Retinal pigment epithelial cell (primary cell): ENCODE measurements around the gene ERVK3-1.

Experiments used
- DNase-seq: peaks from one replicate; pipeline ENCODE4 v3.0.0-alpha.2; 2010; ENCODE audit warnings: low read depth
- H3K4me3 ChIP-seq: 2 replicates; pipeline ENCODE4 v1.5.1; 2011; ENCODE audit warnings: mild to moderate bottlenecking, low read length, control low read depth, moderate library complexity
- CTCF ChIP-seq: conservative IDR thresholded peaks from 2 replicates; pipeline ENCODE4 v1.5.1; 2011; ENCODE audit warnings: low read depth, low read length, control low read depth, inconsistent platforms

ERVK3-1 gene

GRCh38 chr19:58355215-58355796 lies 50.1 kb downstream of the ERVK3-1 start:
- no peak overlapping the region for H3K4me3 ChIP-seq
- TF ChIP-seq CTCF, result no peak
- no peak for DNase-seq

GRCh38 chr19:58355908-58356765 lies 51.0 kb downstream of the ERVK3-1 start:
- no peak overlapping the region for H3K4me3 ChIP-seq
- DNase-seq, result no peak
- TF ChIP-seq CTCF, result no peak

DNA sequence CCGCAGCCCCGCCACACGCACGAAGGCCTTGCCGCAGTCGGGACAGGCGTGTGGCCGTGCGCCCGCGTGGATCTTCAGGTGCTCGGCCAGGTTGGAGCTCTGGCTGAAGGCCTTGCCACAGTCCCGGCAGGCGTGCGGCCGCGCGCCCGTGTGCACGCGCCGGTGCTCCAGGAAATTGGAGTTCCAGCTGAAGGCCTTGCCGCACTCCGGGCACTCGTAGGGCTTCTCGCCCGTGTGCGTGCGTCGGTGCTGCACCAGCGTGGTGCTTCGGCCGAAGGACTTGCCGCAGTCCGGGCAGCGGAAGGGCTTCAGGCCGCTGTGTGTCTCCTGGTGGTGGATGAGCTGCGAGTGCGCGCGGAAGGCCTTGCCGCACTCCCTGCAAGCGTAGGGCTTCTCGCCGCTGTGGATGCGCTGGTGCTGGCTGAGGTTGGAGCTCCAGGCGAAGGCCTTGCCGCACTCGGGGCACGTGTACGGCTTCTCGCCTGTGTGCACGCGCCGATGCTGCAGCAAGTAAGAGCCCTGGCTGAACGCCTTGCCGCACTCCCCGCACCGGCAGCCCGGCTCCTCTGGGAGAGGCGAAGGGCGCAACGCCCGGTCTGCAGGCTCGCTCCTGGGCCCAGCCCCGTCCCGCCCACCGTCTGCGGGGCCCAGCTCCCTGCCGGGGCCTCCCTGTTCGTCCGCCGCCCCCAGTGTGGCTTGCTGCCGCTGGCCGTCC lies 51.7 kb downstream of the ERVK3-1 start:
- no peak overlapping the region for H3K4me3 ChIP-seq
- no peak for DNase-seq
- no peak for TF ChIP-seq CTCF

GRCh38 chr19:58357481-58358145 lies 52.4 kb downstream of the ERVK3-1 start:
- DNase-seq, result no peak
- no peak overlapping the region for H3K4me3 ChIP-seq
- no peak for TF ChIP-seq CTCF

DNA sequence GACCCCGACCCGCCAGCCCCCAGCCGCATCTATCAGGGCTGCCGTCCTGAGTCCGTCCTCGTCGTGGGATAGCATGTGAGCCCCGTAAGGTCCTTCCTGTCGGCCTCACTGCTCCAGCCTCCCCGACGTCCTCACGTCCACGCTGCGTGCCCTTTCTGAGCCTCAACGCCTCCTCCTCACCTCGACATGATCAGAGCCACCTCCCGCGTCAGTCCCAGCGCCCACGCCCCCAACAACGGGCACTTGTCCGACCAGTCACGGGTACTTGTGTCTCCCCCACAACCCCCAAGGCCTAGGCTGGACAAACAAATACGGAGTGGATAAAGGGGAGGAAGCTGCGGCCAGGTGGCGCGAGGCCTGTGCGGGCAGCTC lies 56.7 kb downstream of the ERVK3-1 start:
- H3K4me3 ChIP-seq, result peak overlapping the region; percentile 76
- no peak for TF ChIP-seq CTCF
- no peak for DNase-seq

GRCh38 chr19:58362272-58362994 lies 57.3 kb downstream of the ERVK3-1 start, which contains the start of gene ZNF497:
Gene ZNF497, minus strand, starts transcription at chr19:58362751. Its CDS starts 5,116 bp downstream, at chr19:58357635.
- H3K4me3 ChIP-seq, result peak within 1 kb of the TSS; percentile 76
- TF ChIP-seq CTCF, result no peak
- DNase-seq, result peak; percentile 71
